GM21723 (cell line): Measurements from ENCODE around the gene MYLIP.
A peak's percentile ranks its signal among the peaks of the same experiment; 100 is the strongest.

Experiments
- ATAC-seq: cut with Tn5 transposase; IDR thresholded peaks from one replicate; pipeline ENCODE4 v1.9.1; 2021; ENCODE audit warnings: mild to moderate bottlenecking, moderate library complexity; ENCODE audit not compliant: unreplicated experiment

The MYLIP gene

GRCh38 chr6:16128759-16129622 is at the start of gene MYLIP:
Gene MYLIP, plus strand, starts transcription at chr6:16129086. Its CDS starts 237 bp downstream, at chr6:16129323.
- ATAC-seq: peak; percentile 73

GRCh38 chr6:16079354-16079753 is 49.5 kb upstream of the MYLIP start:
- ATAC-seq: no peak

- ATAC-seq: no peak
These were observed 48.7 kb upstream of the MYLIP start for GRCh38 chr6:16080204-16080603.

- no peak for ATAC-seq
These were observed 47.6 kb upstream of the MYLIP start for GRCh38 chr6:16081326-16081725.

- ATAC-seq: no peak
These were observed 46.5 kb upstream of the MYLIP start for GRCh38 chr6:16082361-16082760.

- no peak for ATAC-seq
These were observed 41.9 kb upstream of the MYLIP start for GRCh38 chr6:16086965-16087364.

GRCh38 chr6:16087386-16087785 is 41.5 kb upstream of the MYLIP start:
- ATAC-seq: no peak

GRCh38 chr6:16088409-16088808 is 40.5 kb upstream of the MYLIP start:
- no peak for ATAC-seq

- no peak for ATAC-seq
These were observed 39.4 kb upstream of the MYLIP start for GRCh38 chr6:16089232-16090062.

GRCh38 chr6:16090452-16090851 is 38.4 kb upstream of the MYLIP start:
- no peak for ATAC-seq

- ATAC-seq: no peak
These were observed 38.0 kb upstream of the MYLIP start for GRCh38 chr6:16090920-16091319.

- ATAC-seq: no peak
These were observed 36.7 kb upstream of the MYLIP start for GRCh38 chr6:16092140-16092539.

GRCh38 chr6:16092990-16093389 is 35.9 kb upstream of the MYLIP start:
- no peak for ATAC-seq

- ATAC-seq: no peak
These were observed 33.7 kb upstream of the MYLIP start for GRCh38 chr6:16095180-16095579.

- no peak for ATAC-seq
These were observed 31.3 kb upstream of the MYLIP start for GRCh38 chr6:16097382-16098171.

GRCh38 chr6:16098211-16098610 is 30.7 kb upstream of the MYLIP start:
- ATAC-seq: no peak

GRCh38 chr6:16102208-16102607 is 26.7 kb upstream of the MYLIP start:
- no peak for ATAC-seq

GRCh38 chr6:16103722-16104121 is 25.2 kb upstream of the MYLIP start:
- no peak for ATAC-seq

GRCh38 chr6:16104624-16105433 is 24.1 kb upstream of the MYLIP start:
- no peak for ATAC-seq

GRCh38 chr6:16105854-16106253 is 23.0 kb upstream of the MYLIP start:
- ATAC-seq: no peak
